Melanocyte of skin (primary cell): ENCODE measurements around the gene FGF5. TPM values are rescaled to one million over a fixed set of nuclear protein-coding genes. Genes with fewer than 3 reads are reported as not detected.

Experiments used
- total RNA-seq, 2 donors: library from RNA; depleted of rRNA; stranded (reverse); fragments of >200 nt; gene quantifications; 2 replicates each; pipeline ENCODE4 v1.2.3, GENCODE V29; 2012

FGF5 gene, protein sequence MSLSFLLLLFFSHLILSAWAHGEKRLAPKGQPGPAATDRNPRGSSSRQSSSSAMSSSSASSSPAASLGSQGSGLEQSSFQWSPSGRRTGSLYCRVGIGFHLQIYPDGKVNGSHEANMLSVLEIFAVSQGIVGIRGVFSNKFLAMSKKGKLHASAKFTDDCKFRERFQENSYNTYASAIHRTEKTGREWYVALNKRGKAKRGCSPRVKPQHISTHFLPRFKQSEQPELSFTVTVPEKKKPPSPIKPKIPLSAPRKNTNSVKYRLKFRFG
- total RNA-seq: not detected

DNA sequence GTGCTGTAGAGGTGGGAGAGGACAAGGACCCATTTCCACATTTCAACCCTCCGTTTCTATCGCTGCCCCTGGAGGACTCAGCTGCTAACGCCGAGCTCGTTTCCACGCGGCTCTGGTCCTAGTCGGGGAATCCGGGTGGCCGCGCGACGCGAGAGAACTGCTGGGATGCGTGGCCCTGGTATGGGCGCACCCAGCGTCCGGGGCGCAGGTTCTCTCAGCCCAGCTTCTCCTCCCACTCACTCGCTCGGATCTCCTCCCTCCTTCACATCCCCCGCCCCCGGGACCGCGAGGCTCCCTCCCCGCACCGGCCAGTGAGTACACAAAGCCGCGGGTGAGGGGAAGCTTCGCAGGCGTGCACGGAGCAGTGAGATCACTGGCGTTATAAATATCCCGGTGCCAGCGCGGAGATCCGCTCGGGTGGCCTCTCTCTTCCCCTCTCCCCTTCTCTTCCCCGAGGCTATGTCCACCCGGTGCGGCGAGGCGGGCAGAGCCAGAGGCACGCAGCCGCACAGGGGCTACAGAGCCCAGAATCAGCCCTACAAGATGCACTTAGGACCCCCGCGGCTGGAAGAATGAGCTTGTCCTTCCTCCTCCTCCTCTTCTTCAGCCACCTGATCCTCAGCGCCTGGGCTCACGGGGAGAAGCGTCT is at the start of gene FGF5:
TSS of gene FGF5 (plus strand) at position 412 of the 649 bp plus-strand sequence. CDS start at position 573, 161 bp downstream.

GRCh38 chr4:80335554-80336358 is 69.3 kb downstream of the FGF5 start, which contains the start of gene CFAP299:
Gene CFAP299 (plus strand): TSS chr4:80335730.

Other genes with a start within 250 kb of the FGF5 start
- gene ANTXR2, start 193.4 kb upstream of the FGF5 start, total RNA-seq: 10 to 100 TPM in 1 of 2 donors, 1 to 10 TPM in 1; 6.0 to 17.9 TPM
- gene PRDM8, start 69.2 kb upstream of the FGF5 start, total RNA-seq: not detected
- not detected for gene CFAP299, start 69.1 kb downstream of the FGF5 start, total RNA-seq